ENCODE measurements around the gene CACNA1H.

Gene CACNA1H

GRCh38 chr16:1143761-1144450 is 9.0 kb upstream of the CACNA1H start:
- DNase-seq, result no peak

DNA sequence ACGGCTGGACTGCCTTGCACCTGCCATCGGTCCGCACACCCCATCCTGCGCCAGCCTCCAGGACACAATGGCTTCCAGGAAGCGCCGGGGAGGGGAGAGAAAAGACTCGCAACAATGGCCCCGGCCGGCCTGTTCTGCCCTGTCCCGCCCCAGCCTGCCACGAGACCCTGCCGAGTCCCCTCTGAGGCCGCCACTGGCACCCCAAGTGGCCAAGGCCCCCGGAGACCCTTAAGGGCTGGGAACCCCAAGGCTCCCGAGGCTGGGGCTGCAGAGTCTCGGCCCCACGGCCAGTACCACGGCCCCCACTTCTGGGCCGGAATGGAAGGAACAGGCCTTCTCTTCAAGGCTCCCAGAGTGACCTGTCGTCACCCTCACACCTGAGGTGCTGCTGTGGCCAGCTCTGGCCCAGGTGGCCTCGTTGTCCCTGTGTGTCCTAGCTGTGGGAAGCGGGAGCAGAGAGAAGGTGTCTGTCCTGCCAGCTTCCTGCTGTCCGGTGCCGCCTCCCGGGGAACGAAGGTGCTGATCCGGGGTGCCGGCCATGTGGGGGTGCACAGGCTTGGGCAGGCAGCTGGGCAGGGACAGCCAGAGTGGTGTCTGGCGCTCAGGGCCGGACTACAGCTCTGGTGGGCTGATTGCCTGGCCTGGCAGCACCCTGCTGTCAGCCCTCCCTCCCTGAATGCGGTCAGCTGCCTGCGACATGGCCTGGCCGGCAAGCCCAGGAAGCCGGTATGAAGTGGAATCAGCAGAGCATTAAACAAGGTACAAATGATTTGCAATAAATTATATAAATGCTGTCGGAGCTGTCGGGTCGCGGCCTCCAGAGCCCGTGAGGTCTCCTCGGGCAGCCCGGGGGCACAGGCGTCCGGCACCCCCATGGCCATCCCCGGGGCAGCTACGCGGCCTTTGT is 8.2 kb upstream of the CACNA1H start:
- DNase-seq, result no peak

GRCh38 chr16:1145383-1146100 is 7.4 kb upstream of the CACNA1H start:
- DNase-seq, result no peak

GRCh38 chr16:1146409-1146808 is 6.5 kb upstream of the CACNA1H start:
- no peak for DNase-seq

GRCh38 chr16:1147027-1147426 is 5.9 kb upstream of the CACNA1H start:
- DNase-seq, result no peak

DNA sequence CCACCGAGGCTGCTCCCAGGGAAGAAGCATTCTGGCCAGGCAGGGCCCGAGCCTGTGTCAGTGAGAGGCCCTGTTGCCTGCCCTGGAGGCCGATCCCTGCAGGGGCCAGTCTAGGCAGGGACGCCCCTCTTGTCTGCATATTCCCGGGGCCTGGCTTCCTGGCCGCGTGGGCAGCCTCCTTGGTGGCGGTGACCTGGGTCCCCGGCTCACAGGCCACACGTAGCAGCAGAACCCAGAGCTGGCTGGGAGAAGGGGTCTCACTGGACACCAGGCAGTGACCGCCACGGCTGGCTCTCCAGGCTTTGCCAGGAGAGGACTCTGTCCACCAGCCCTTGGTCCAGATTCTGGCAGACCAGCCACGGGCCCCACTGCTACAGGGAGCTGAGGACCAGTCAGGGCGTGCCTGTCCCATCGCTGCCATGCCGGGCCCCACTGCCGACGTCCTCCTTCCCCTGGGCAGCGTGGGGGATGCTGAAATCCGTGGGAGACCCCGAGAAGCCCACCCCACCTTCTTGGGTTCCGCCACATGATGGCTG is 3.7 kb upstream of the CACNA1H start:
- no peak for DNase-seq

DNA sequence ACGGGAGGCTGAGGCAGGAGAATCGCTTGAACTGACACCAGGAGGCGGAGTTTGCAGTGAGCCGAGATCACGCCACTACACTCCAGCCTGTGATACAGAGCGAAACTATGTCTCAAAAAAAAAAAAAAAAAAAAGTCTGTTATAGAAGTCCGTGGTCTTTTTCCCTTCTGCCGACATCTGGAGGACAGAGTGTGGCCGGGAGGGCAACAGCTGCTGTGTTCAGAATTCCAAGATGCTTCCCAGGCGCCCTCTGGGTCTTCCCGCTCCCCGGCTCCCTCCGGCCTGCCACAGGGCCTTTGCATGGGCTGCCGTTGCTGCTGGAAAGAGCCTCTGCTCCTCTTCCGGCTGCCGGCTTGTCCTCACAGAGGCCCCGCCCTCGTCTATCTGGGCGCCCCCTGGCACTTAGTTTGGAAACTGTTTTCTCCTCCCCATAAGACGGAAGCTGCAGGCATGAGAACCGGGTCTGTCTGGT is 2.4 kb upstream of the CACNA1H start:
- DNase-seq, result no peak

DNA sequence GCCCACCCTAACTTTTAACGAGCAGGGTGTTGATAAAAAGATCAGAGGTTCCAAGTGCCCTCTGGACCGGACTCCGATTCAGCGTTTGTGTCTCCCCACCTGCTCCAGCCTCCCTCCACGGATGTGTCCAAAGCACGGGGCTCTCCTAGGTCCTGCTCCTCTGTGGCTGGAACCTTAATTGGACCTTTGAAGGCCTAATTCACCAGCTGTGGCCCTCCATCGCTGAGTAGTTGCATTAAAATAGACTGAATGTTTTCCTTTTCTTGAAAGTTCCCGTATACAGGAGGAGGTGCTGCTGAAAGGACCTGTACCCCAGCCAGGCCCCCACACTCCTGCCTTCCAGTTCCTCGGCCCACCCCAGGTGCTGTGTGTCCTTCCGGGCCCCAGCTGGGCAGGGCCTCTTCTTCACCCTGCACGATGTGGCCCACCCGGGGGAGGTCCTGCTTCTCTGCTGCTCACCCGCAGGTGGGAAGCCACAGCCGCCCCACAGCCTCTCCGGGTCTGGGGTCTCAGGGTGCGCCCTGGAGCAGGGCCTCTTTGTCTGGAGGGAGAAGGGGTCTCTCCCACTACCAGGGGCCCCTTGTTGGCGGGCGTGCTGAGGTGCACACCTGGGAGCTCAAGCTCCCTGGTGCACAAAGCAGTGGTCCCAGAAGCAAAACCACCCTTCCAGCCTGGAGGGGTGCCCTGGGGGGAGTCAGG is 1.3 kb upstream of the CACNA1H start:
- DNase-seq, result no peak

GRCh38 chr16:1152123-1152638 is 725 bp upstream of the CACNA1H start:
- DNase-seq, result peak; percentile 55

- no peak for DNase-seq
These were observed 714 bp downstream of the CACNA1H start for GRCh38 chr16:1153480-1154160.

GRCh38 chr16:1154291-1154886 is 1.5 kb downstream of the CACNA1H start:
- DNase-seq, result no peak

DNA sequence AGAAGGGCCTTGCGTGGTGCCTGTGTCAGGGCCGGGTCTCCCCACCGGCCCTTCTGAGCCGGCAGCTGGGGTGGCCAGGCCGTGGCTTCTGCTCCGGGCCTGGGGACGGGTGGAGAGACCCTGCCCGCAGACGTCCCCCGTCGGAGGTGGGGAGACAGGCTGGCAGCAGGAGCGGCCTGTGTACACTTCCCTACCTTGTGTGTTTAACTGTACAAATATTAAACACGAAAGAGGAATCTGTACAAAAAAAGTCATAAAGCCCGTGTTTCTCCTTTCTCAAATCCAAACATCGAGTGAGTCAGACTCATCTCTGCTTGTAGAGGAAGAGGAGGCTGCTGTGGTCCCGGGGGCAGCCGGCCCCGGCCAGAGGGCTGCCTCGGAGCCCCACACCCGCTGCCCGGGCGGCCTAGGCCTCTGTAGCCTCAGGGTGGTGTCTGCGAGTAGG is 2.0 kb downstream of the CACNA1H start:
- no peak for DNase-seq

GRCh38 chr16:1155353-1156054 is 2.6 kb downstream of the CACNA1H start:
- no peak for DNase-seq

GRCh38 chr16:1156055-1156982 is 3.4 kb downstream of the CACNA1H start:
- DNase-seq, result no peak

DNA sequence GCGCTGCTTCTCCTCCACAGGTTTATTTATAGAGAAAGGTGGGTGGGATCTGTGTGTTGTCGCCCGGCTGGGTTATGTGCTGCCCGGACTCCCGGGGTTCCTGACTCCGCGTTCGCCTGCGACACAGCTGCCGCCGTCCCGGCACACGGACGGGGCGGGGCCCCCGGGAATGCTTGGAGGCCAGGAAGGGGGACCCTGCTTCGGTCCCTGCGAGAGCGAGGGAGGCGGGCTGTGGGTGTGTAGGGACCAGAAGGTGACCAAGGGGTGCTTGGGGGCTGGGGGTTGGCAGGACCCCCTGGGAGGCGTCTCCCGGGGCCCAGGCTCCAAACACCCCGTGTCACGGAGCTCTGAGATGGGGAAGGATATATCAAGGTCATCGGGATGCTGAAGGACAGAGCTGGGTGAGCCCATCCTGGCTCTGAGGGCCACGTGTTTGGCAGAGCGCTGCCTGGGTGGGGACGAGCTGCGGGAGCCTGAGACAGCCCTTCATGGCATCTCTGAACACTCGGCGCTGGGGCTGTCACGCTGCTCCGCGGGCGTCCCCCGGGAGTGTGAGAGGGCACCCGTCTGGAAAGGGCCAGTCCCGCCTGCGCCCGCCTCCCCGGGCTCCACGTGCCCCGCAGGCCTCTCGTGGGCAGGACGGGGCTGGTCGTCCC is 4.2 kb downstream of the CACNA1H start:
- no peak for DNase-seq

- DNase-seq, result no peak
These were observed 4.9 kb downstream of the CACNA1H start for GRCh38 chr16:1157639-1158455.

DNA sequence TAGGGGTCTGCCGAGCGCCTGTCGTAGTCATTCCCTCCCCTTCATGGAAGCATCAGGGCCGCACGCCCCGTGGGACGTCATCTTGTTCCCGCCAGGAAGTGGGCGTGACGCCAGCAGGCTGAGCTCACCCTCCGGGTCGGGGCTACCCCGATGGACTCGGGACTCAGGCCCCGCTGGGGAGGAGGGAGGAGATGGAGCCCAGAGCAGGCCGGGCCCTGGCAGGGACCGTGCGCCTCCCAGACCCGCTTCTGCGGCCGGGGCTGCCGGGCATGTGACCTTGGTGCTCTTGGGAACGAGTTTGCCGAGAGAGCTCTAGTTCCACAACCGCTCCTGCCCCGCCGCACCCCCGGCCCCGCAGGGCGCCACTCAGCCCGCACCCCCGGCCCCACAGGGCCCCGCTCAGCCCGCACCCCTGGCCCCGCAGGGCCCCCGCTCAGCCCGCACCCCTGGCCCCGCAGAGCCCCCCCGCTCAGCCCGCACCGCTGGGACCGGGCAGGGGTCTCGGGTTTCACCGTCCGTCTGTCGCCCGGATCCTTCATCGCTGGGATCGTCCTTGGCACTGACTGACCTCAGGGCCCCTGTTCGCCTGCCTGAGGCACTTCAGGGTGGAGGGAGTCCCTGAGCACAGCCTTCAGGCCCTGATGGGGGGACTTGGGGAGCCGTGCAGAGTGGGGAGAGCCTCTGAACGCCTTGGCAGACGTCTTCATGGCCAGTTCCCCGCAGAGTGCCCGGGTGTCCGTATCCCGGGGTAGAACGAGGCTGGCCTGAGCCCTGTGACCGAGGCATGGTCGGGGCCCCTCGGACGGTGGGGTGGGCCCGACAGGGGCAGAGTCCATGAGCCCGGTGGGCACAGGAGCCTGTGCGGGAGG is 5.8 kb downstream of the CACNA1H start:
- no peak for DNase-seq

All from CD4-positive, alpha-beta T cell treated with Interferon gamma for 1 hour (primary cell).